Renal cortex interstitium (tissue), 11 donors: ENCODE data around the gene PCYT1A. TPM values are rescaled to one million over a fixed set of nuclear protein-coding genes. Genes with fewer than 3 reads are reported as not detected.
"Not testable (repeated sequence)": the region's sequence is repeated elsewhere in the genome, so short reads cannot be mapped to it uniquely, and the experiment has no call there.

ENCODE experiments used
- DNase-seq, 11 donors: peaks; one replicate each; pipeline ENCODE4 v3.0.0-alpha.2; 2013; ENCODE audit warnings: low read depth in 9 of 11, low spot score in 4 of 11; ENCODE audit errors: extremely low read depth in 1 of 11
- polyA plus RNA-seq, 3 donors: library from polyadenylated mRNA; unstranded; fragments of 120-200 nt; gene quantifications; one replicate each; pipeline ENCODE4 v1.2.1, GENCODE V29; 2013; ENCODE audit not compliant: insufficient read length in 3 of 3

PCYT1A gene
- polyA plus RNA-seq, 3 donors: 36.2 to 42.8 (median 37.8) TPM

GRCh38 chr3:196254376-196255283 is 32.9 kb downstream of the PCYT1A start:
- no peak for DNase-seq

GRCh38 chr3:196251918-196252317 is 35.6 kb downstream of the PCYT1A start:
- no peak for DNase-seq

DNA sequence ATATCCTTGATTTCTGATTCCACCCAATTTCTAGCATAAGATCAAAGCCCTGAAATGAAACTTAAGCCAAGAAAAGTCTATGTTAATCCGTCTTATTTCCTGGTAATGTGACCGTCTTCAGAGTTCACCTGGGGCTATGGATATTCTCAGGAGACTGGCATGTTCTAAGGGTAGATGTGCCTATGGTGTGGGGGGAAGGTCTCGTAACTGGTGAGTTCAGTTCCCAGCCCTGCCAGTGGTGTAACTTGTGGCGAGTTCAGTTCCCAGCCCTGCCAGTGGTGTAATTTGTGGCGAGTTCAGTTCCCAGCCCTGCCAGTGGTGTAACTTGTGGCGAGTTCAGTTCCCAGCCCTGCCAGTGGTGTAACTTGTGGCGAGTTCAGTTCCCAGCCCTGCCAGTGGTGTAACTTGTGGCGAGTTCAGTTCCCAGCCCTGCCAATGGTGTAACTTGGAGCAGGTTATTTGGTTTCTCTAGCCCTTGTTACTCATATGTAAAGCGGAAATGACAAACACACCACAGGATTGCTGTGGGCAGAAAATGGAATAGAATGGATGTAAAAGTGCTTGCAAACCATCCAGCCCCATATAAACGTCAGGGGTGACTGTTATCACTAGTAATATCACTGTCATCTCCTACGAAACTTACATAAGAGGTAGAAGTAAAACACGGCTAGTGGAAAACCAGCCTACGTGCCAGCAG is 40.8 kb downstream of the PCYT1A start:
- DNase-seq: no peak

DNA sequence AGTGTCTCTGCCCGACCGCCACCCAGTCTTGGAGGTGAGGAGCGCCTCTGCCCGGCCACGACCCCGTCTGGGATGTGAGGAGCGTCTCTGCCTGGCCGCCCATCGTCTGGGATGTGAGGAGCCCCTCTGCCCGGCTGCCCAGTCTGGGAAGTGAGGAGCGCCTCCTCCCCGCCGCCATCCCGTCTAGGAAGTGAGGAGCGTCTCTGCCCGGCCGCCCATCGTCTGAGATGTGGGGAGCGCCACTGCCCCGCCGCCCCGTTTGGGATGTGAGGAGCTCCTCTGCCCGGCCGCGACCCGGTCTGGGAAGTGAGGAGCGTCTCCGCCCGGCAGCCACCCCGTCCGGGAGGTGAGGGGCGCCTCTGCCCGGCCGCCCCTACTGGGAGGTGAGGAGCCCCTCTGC is 43.4 kb downstream of the PCYT1A start:
- not testable (repeated sequence) for DNase-seq

DNA sequence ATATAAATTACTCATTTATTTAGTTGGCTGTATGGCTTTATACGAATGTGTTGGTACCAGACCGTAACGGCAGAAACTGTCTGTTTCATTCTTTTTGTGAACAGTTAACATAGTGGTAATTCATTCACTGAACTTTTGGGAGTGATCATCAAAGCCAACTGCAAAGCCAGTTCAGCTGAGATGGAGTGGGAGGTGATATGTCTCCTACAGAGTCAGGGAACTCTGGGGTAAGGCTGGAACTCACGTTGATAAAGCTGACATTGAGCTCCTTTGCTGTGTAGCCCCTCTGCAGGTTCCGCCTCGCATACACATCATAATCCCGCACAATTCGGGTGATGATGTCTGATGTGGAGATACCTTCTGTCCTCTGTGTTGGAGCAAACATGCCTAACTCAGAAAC is 45.8 kb downstream of the PCYT1A start:
- DNase-seq: no peak

- no peak for DNase-seq
Observed at GRCh38 chr3:196240424-196240823, 47.1 kb downstream of the PCYT1A start.

GRCh38 chr3:196238612-196239560 is 48.6 kb downstream of the PCYT1A start:
- DNase-seq: no peak

GRCh38 chr3:196237203-196237602 is 50.3 kb downstream of the PCYT1A start:
- DNase-seq: no peak

DNA sequence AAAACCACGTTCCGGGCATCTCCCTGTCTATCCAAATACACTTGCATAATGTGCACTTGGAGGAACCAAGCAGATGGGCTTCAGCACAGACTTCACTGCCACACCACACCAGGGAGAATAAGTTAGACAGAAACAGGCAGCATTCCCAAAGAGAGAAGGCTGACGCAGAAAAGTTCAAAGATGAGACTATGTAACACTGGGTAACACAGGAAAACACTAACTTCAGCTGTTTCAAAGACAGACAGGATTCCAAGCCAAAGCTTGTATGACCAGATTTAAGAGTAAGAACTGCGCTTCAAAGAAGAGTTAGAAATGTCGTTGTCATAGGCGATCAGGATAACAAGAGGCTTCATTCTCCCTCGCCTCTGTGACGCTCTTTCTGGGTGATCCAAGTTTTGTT is 51.3 kb downstream of the PCYT1A start:
- DNase-seq: no peak

GRCh38 chr3:196235452-196236122 is 51.9 kb downstream of the PCYT1A start:
- no peak for DNase-seq

DNA sequence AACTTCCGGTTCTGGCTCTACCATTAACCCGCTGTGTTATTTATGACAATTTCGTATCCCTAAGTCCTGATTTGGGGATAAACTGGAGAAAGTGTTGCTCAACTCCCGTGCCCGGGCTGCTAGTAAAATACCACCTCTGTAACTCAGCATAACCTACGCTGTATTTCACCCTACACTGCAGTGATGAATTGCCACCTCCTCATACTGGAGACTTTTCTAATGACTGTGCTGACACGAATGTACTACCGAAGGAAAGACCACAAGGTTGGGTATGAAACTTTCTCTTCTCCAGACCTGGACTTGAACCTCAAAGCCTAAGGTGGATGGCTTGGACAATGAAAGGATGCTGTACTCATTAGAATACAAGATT is 54.7 kb downstream of the PCYT1A start:
- no peak for DNase-seq

GRCh38 chr3:196232154-196232881 is 55.2 kb downstream of the PCYT1A start:
- no peak for DNase-seq

DNA sequence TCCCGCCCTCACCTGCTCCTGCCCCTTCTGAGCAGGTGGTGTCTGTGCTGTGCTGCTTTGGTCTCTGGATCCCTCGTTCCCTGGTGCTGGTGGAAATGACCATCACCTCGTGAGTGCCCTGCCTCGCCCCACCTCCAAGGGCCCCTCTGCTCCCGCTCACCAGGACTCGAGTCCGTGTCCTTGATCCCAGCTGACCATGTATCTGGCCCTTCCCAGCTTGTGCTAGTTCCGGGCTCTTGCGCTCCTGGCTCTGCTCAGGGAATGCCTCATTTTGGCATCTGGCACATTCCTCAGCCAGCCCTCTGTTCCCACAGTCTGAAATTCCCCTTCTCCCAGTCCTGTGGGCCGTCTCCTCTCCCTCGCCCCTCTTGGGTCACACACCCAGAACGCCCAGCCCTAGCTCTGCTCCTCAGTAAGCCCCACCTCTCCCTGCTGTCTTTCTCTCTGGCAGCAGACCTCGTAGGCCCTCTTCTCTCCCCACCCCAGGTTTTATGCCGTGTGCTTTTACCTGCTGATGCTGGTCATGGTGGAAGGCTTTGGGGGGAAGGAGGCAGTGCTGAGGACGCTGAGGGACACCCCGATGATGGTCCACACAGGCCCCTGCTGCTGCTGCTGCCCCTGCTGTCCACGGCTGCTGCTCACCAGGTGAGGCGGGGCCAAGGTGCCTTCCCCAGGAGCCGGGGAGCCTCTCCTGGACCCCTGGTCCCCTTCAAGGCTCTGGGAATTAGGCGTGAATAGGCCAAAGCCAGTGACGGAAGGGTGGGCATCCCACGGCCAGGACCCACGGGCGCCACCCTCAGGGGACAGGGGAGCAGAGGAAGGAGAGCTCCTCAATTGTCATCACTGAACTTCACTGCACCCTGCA is 59.7 kb downstream of the PCYT1A start:
- DNase-seq: no peak

- DNase-seq: no peak
Observed at GRCh38 chr3:196227121-196227561, 60.4 kb downstream of the PCYT1A start.

GRCh38 chr3:196225763-196226364 is 61.7 kb downstream of the PCYT1A start:
- no peak for DNase-seq

DNA sequence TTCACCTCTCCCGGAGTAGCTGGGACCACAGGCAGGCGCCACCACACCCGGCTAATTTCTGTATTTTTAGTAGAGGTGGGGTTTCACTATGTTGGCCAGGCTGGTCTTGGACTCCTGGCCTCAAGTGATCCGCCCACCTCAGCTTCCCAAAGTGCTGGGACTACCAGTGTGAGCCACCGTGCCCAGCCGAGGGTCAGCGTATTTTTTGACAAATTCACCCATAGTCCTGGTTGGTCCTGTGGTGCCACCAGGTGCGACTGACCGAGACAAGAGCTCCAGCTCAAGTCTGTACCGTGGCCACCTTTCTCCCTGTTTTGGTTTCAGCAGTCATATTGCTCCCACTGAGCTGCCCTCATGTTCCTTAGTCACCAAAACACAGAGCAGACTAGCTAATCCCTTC is 62.4 kb downstream of the PCYT1A start:
- no peak for DNase-seq
